Measurements from ENCODE around the gene TTC39C.

Gene TTC39C

DNA sequence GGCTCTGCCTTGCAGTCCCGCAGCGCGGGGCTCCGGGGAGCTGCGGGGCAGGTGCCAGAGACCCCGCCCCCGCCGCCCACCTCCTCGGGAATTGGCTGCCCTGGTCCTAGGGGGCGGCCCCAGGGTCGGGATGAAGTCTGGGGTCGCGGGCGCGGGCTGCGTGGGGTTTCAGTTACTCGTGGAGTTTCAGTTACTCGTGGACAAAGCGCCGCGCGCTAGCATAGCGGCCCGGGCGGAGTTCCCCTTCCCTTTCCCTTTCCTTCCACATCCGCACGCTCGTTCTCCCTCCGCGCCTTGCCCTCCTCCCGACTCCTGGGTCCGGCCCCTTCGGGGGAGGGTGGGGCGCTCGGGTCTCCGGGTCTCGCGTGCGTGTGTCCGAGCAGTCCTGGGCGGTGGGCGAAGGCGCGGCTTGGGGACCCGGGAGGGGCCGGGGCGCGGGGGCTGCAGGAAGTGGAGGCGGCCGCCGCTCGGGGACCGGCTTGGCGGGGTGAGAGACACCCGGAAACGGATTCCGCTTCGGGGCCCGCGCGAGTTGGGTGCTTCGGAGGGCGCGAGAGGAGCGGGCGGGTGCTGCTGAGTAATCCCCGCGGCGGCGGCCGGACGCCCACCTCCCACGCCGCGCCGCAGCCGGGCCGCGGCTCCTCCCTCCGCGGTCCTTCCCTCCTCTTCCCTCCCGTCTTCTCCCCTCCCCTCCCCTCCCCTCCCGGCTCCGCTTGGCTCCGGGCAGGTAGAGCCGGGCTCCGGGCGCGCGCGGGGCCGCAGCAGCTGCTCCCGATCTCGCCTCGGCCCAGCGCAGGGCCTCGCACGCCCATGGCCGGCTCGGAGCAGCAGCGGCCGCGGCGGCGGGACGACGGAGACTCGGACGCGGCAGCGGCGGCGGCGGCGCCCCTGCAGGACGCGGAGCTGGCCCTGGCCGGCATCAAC is at the start of gene TTC39C:
Gene TTC39C (plus strand): TSS at position 693 of the 924 bp plus-strand sequence. CDS start 118 bp downstream, at position 811.
- DNase-seq (ENCODE audit: extremely low spot score, insufficient read length, low read depth) = no peak
- peak; percentile 70 for FAIRE-seq

DNA sequence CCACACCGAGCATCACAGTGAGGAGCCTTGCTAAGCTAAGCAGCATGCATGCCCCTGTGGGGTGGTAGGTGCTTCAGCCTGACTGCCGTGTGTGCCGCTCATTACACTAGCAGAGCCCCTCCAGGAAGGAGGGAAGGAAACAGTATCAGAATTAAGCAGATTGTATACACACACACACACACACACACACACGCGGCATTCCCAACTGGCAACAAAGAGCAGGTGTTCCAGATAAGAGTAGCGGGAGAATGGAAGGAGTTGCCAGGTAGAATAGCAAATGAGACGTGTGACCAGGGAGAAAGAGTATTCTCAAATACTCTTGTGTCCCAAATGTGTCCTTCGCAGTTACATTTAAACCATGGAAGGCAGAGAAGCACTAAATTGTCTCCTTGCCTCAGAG is 47.6 kb upstream of the TTC39C start:
- DNase-seq (ENCODE audit: extremely low spot score, insufficient read length, low read depth) = no peak
- no peak for FAIRE-seq

DNA sequence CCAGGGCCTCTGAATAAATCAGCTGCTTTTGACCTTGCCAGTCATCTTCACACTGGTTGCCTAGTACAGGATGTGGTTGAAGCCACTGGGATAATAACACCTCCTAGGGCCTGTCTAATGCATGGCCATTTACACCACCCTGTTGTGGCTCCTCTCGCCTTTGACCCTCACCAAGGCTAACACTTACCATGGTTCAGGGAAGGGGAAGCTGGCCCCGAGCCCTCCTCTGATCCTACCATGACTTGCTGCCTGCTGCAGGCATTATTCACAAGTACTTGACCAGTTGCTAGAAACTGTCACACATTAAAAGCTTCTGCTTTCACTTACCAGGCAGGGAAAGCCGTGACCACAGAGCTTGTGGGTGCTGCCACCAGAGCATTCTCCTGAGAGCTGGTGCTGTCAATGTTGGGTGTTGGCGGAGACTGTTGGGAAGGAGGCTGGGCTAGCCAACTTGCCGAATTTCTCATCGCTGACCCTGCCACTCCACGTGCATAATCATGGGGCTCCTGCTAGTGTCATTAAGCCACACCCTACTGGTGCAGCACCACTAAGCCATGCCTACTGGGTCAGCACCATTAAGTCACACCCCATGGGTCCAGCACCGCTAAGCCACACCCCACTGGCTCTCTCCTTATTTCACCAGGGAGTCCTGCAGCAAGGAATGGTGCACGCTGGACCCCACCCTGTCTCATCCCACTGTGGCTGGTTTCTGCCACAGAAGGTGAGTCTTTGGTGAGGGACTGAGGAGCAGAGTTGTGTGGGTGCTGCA is 47.0 kb upstream of the TTC39C start:
- DNase-seq (ENCODE audit: extremely low spot score, insufficient read length, low read depth) (no peak), FAIRE-seq (peak; percentile 86)

DNA sequence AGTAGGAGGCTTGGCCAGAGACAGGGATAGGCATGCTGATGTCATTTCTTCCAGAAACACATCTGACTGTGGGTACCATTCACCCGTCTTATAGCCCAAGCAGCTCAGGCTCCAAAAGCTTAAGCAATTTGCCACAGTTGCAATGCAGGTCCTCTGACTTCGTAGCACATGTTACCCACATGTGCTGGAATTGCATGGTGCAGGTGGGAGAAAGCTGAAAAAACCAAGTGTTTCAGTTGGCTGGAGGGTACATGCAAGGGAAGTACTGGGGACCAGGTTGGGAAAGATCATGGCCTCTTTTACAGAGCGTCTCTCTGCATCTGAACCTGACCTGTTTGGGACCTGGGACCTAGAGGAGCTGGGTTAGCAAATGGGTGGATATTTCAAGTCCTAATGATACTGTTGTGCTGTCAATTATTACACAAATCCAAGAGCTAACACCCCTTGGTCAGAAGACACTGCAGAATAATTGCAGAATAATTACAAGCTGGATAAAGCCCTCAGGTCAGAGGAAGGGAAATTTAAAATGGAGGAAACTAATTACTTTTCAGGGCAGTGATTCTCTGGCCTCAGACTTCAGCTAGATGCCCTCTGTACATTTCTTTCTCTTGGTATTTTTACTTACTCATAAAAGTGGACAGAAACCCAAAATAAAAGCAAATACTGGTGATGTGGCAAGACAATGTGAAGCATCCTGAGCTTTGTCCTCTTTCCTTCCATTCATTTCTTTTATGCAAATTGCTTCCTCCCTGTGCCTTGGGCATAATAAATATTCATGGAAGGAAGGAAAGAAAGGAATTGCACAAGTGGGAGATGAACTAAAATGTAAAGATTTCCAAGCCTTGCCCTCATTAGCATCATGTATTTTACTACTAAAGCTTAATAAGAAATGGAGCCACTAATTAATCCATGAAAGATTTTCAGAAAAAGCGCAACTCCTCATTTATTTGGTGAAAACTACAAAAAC is 45.6 kb upstream of the TTC39C start:
- DNase-seq (ENCODE audit: extremely low spot score, insufficient read length, low read depth) (no peak), FAIRE-seq (no peak)

DNA sequence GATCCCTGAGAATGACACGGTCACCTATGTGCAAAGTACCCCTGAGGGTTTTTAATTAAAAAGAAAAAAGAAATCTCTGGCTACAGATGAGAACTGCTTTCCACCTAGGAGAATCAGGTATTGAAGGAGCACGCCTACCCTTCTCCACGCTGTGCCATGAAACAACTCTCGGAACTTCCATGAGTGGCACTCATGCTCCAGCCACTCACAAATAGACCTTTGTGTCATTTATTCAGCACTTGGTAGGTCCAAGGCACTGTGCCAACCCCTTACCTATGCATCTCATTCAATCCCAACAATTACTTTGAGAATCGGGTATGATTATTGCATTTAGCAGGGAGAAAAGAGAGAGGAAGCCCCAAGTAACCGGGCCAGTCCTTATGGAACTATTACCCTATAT is 44.9 kb upstream of the TTC39C start:
- FAIRE-seq = no peak
- DNase-seq (ENCODE audit: extremely low spot score, insufficient read length, low read depth) = no peak

DNA sequence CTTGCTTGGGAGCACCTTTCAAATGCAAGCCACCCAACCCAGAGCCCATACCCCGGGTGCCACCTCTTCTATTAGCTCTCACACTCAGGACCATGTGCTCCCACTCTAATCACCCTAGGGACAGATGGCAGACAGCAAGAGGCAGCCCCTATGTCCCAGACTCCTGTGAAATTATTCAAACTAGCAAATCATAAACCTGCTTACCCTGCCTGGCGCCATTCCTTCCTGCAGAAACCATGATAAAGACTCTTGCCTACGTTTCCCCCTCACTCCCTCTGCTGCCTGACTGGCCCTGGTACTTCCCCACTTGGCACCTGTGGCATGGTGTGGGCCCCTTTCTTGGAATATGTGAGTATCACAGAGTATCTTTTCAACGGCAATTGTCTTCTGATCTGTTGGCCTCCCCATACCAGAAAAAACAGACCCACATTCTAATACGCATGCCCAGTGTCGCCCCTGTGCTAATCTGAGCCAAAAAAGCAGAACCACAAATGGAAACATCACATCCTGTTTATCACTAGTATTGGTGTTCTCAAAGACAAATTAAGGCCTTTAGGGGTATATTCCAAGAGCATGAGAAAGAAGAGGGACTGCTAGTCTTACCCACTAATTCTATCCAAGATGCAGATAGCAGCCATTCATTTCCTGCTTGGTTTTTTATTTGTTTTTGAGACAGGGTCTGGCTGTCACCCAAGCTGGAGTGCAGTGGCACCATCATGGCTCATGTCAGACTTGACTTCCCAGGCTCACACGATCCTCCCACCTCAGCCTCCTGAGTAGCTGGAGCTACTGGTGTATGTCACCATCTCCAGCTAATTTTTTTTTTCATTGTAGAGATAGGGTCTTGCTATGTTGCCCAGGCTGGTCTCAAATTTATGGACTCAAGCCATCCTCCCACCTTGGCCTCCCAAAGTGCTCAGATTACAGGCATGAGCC is 44.1 kb upstream of the TTC39C start:
- no peak for DNase-seq (ENCODE audit: extremely low spot score, insufficient read length, low read depth)

DNA sequence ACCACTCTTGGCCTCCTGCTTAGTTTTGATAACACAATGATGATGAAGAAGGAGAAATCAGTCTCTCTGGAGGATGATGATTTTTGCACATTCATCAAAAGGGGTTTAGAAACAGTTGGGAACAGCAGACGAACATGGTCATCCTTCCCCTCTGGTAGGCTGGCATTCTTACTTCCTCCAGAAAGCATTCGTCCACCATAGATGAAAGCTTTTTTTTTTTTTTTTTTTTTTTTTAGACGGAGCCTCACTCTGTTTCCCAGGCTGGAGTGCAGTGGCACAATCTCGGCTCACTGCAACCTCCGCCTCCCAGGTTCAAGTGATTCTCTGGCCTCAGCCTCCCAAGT is 43.5 kb upstream of the TTC39C start:
- DNase-seq (ENCODE audit: extremely low spot score, insufficient read length, low read depth) (no peak), FAIRE-seq (no peak)

More for the DNA sequence above, 44.1 kb upstream of the TTC39C start:
- peak; percentile 65 for FAIRE-seq

DNA sequence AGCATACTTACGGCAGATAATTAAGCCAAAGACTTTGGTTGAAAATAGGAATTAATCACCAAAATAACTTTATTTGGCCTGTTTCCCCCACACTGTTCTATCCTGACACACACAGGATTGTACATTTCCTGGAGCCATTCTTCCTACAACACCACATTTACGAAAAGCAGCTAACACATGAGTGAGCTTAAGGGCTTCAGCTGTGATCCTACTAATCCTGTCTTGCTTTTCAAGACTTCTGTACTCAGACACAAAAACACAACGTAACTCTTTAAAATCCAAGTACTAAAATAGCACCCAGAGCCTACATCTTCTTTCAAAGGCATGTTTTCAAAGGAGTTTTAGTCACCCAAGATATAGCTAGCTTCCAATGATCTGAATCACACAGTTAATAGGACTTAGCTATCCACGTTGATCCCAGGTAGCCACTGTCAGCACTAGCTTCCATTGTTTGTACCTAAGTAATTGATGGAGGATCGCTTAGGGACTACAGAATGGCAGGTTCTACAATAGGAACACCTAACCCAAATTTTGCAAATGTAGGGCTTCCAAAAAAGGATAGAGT is 42.8 kb upstream of the TTC39C start:
- no peak for DNase-seq (ENCODE audit: extremely low spot score, insufficient read length, low read depth)

DNA sequence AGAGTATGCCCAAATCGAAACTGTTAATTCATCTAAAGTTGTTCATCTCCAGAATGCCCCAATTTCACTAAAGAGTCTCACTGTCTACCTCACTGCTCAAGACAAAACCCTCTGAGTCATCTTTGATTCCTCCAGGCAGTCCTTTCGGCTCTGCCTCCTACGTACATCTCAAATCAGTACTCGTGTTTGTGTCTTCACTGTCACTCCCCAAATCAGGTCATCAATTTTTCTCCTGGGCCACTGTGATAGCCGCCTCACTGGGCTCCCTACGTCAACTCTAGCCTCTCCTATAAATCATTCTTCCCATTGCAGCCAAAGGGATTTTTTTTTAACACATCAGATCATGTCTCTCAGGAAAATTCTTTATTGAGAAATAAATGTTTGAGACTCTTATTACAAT is 42.1 kb upstream of the TTC39C start:
- DNase-seq (ENCODE audit: extremely low spot score, insufficient read length, low read depth) = no peak
- FAIRE-seq = peak; percentile 72

More for the DNA sequence above, 42.8 kb upstream of the TTC39C start:
- no peak for FAIRE-seq

DNA sequence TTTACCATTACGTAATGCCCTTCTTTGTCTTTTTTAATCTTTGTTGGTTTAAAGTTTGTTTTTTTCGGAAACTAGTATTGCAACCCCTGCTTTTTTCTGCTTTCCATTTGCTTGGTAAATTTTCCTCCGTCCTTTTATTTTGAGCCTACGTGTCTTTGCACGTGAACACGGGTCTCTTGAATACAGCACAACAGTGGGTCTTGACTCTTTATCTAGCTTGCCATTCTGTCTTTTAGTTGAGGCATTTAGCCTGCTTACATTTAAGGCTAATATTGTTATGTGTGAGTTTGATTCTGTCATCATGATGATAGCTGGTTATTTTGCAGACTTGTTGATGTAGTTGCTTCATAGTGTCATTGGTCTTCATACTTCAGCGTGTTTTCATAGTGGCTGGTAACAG is 37.5 kb upstream of the TTC39C start:
- DNase-seq (ENCODE audit: extremely low spot score, insufficient read length, low read depth) = no peak
- no peak for FAIRE-seq

DNA sequence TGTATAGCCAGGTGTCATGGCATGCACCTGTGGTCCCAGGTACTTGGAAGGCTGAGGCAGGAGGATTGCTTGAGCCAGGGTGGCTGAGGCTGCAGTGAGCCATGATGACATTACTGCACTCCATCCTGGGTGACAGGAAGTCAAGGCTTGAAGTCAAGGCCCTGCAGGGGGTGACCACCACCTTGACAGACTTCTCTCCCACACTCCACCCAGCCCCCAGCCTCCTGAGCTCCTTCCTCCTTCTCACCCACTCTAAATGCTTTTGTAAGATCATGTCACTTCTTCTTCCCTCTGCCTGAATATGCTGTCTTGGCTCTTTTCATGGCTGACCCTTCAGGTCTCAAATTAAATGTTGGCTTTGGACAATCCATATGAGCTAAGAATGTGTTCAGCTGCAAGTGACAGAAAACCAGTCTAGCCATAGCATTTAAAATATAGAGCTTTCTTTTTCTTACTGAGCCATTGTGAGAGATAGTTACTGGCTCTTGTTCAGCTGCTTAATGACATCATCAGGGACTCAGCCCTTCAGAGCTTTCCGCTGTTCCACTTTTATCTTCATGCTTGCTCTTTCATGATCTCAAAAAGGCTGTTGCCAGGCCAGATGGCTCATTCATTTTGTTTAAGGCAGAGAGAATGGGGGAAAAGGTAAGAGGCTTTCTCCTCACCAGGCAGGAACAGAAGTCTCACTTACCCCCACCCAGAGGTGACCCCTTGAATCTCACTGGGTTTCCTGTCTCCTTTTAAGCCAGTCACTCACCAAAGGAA is 36.7 kb upstream of the TTC39C start:
- DNase-seq (ENCODE audit: extremely low spot score, insufficient read length, low read depth) (no peak), FAIRE-seq (no peak)

DNA sequence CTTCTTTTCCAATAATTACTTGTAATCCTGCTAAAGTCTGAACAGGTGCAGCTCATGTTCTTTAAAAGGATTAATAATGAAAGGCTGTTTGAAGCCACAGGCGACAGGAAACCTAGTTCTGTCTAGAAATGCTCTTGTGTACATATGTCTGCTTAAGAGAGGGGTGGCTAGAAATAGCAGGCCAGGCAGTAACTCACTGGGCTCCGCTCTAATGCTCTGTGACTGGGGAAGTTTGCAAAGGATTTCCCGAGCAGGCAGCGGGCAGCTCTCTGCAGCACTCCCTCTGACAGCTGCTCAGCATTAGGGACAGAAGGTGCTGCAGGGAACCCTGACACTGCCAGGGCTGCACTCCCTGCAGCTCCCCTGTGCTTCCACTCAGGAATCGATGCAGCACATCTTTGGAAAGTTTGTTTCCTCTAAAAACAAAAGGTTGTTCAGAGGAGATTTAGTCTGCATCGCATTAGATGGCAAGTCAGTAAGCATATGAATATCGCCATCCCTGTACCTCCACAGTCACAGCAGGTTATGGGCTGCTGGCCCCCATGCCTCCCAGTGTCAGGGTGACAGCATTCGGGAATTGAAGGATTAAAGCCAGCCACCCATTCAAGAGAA is 33.1 kb upstream of the TTC39C start:
- DNase-seq (ENCODE audit: extremely low spot score, insufficient read length, low read depth) (no peak), FAIRE-seq (peak; percentile 62)

DNA sequence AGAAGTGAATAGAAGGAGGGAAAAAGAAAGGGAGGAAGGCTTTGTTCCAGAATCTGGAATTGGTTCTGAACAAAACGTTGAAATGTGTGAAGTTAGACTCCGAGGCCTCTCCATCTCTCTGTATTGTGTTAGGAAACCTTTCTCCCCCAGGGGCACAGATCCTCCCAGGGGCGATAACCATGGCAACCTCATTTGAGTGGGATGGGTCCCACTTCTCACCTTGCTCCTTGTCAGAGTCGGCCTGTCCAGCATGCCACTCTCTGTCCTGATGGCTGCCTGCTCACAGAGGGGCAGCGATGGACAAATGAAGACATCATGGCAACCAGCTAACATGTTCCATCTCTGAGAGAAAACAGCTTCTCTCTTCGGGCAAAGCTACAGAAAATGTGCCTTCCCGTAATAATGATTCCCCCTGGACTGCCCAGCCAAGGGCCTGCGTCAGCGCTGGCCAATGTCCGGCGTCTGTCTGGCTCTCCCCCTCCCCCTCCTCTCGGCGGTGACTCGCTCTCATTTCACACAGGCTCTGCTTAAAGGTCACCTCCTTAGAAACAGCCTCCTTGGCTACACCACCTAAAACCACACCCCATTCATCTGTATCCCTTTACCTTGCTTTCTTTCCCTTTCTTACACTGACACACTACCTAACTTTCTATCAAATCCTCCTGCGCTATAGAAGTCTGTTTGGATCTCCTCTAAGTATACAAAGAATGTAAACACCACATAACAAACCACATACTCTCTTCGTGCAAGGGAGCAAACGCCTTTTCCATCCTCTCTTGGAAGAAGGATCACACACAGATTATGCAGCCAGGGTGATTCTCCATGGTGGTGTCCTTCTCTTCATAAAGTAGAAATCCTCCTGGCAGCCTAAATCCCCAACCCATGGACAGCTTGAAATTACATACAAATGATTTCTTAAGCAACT is 32.1 kb upstream of the TTC39C start:
- no peak for FAIRE-seq
- DNase-seq (ENCODE audit: extremely low spot score, insufficient read length, low read depth) = no peak

DNA sequence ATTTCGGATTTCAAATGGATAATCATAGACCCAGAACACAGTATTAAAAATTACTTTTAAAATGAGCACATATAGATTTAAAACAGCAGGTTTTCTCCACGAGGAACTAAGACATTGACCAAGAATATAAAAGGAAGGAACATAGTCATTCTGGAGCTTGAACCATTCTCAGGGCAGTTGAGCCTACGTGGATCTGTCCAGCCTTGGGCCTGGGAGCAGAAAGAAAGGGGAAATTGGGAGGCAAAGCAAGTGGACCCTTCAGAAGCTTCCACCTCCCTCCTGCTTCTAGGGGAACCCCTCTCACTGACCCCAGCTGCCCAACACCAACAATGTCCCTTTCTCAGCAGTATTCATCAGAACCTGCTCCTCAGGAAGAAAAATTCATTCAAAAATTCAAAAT is 31.4 kb upstream of the TTC39C start:
- DNase-seq (ENCODE audit: extremely low spot score, insufficient read length, low read depth) (no peak), FAIRE-seq (no peak)

DNA sequence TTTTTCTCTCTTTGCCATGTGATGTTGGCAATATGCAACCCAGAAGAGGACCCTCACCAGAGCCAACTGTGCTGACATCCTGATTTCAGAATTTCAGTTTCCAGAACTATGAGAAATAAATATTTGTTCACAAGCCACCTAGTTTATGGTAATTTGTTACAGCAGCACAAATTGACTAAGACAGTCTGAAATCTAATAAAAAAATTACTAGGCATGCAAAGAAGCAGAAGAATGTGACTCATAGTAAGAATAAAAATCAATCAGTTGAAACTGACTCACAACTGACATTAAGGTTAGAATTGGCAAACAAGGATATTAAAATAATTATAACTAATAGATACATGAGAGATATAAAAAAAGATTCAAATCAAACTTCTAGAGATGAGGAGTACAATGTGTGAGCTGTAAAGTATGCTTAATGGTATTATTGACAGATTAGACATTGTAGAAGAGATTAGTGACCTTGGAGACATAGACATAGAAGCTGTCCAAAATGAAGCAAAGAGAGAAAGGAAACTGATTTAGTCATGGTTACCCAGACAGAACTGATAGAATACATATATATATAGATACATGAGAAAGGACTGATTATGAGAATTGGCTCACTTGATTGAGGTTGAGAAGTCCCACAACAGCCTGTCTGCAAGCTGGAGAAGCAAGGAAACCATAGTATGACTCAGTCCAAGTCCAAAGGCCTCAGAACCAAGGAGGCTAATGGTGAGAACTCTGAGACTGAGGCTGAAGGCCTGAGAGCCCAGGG is 27.8 kb upstream of the TTC39C start:
- DNase-seq (ENCODE audit: extremely low spot score, insufficient read length, low read depth) (no peak), FAIRE-seq (peak; percentile 60)

All from GM18507 (cell line).